ENCODE data around the gene CAPZA1.

The CAPZA1 gene

GRCh38 chr1:112702420-112703261 is 83.0 kb downstream of the CAPZA1 start:
- DNase-seq = no peak

GRCh38 chr1:112703706-112704105 is 84.1 kb downstream of the CAPZA1 start:
- no peak for DNase-seq

- DNase-seq = no peak
Observed at GRCh38 chr1:112704391-112704933, 84.8 kb downstream of the CAPZA1 start.

- peak; percentile 99 for DNase-seq
Observed at GRCh38 chr1:112704934-112705627, 85.4 kb downstream of the CAPZA1 start.

GRCh38 chr1:112706505-112707220 is 87.0 kb downstream of the CAPZA1 start, which contains the start of gene RHOC:
Gene RHOC, minus strand, starts transcription at chr1:112707127. Its CDS starts 3,328 bp downstream, at chr1:112703799.
- DNase-seq = peak; percentile 78

GRCh38 chr1:112707221-112708001 is 87.8 kb downstream of the CAPZA1 start:
- peak; percentile 91 for DNase-seq

- DNase-seq = no peak
Observed at GRCh38 chr1:112708002-112708448, 88.4 kb downstream of the CAPZA1 start.

- DNase-seq = no peak
Observed at GRCh38 chr1:112708489-112708888, 88.9 kb downstream of the CAPZA1 start.

GRCh38 chr1:112710159-112710558 is 90.5 kb downstream of the CAPZA1 start:
- no peak for DNase-seq

- no peak for DNase-seq
Observed at GRCh38 chr1:112710586-112710985, 91.0 kb downstream of the CAPZA1 start.

- DNase-seq = no peak
Observed at GRCh38 chr1:112711041-112711440, 91.4 kb downstream of the CAPZA1 start.

- DNase-seq = no peak
Observed at GRCh38 chr1:112711670-112712069, 92.0 kb downstream of the CAPZA1 start.

- no peak for DNase-seq
Observed at GRCh38 chr1:112712191-112712590, 92.6 kb downstream of the CAPZA1 start.

- DNase-seq = no peak
Observed at GRCh38 chr1:112712701-112713128, 93.1 kb downstream of the CAPZA1 start.

- DNase-seq = no peak
Observed at GRCh38 chr1:112713466-112714312, 94.1 kb downstream of the CAPZA1 start.

- peak; percentile 35 for DNase-seq
Observed at GRCh38 chr1:112714313-112715263, 95.0 kb downstream of the CAPZA1 start.

GRCh38 chr1:112715264-112716053 is 95.8 kb downstream of the CAPZA1 start, which contains the start of gene PPM1J:
Gene PPM1J, minus strand, starts transcription at chr1:112715332. Its CDS starts 31 bp downstream, at chr1:112715301.
- peak; percentile 95 for DNase-seq

- DNase-seq = peak; percentile 91
Observed at GRCh38 chr1:112716133-112716720, 96.6 kb downstream of the CAPZA1 start.
